MV-4-11 (cell line): ENCODE results near the gene WDR64.
A peak's percentile ranks its signal among the peaks of the same experiment; 100 is the strongest.
"Not testable (repeated sequence)": the region's sequence is repeated elsewhere in the genome, so short reads cannot be mapped to it uniquely, and the experiment has no call there.

Source experiments
- DNase-seq: peaks from one replicate; lab custom pipeline; 2025; lab: John Stamatoyannopoulos, UW

The WDR64 gene

GRCh38 chr1:241658081-241658793 is 6.2 kb downstream of the WDR64 start:
- DNase-seq: peak; percentile 59

GRCh38 chr1:241659016-241659415 is 6.9 kb downstream of the WDR64 start:
- not testable (repeated sequence) for DNase-seq

- DNase-seq: no peak
Observed at GRCh38 chr1:241660424-241660972, 8.4 kb downstream of the WDR64 start.

- DNase-seq: no peak
Observed at GRCh38 chr1:241666419-241666818, 14.3 kb downstream of the WDR64 start.

- DNase-seq: no peak
Observed at GRCh38 chr1:241672301-241672700, 20.2 kb downstream of the WDR64 start.

- DNase-seq: no peak
Observed at GRCh38 chr1:241674805-241675384, 22.8 kb downstream of the WDR64 start.

GRCh38 chr1:241675983-241676382 is 23.9 kb downstream of the WDR64 start:
- no peak for DNase-seq

GRCh38 chr1:241677201-241677600 is 25.1 kb downstream of the WDR64 start:
- DNase-seq: no peak

- DNase-seq: no peak
Observed at GRCh38 chr1:241678536-241678935, 26.5 kb downstream of the WDR64 start.

GRCh38 chr1:241679404-241679803 is 27.3 kb downstream of the WDR64 start:
- no peak for DNase-seq

- no peak for DNase-seq
Observed at GRCh38 chr1:241679961-241680360, 27.9 kb downstream of the WDR64 start.

GRCh38 chr1:241681861-241682448 is 29.9 kb downstream of the WDR64 start:
- not testable (repeated sequence) for DNase-seq

GRCh38 chr1:241682921-241683320 is 30.8 kb downstream of the WDR64 start:
- no peak for DNase-seq

GRCh38 chr1:241684108-241684507 is 32.0 kb downstream of the WDR64 start:
- no peak for DNase-seq

GRCh38 chr1:241688940-241689368 is 36.9 kb downstream of the WDR64 start:
- peak; percentile 22 for DNase-seq

GRCh38 chr1:241695246-241696171 is 43.4 kb downstream of the WDR64 start:
- DNase-seq: no peak

- DNase-seq: no peak
Observed at GRCh38 chr1:241696172-241696814, 44.2 kb downstream of the WDR64 start.

- DNase-seq: no peak
Observed at GRCh38 chr1:241696815-241697639, 44.9 kb downstream of the WDR64 start.

- DNase-seq: no peak
Observed at GRCh38 chr1:241697640-241698018, 45.5 kb downstream of the WDR64 start.

- no peak for DNase-seq
Observed at GRCh38 chr1:241698177-241698576, 46.1 kb downstream of the WDR64 start.
